ENCODE measurements around the gene METTL9.
"Not testable (repeated sequence)": the region's sequence is repeated elsewhere in the genome, so short reads cannot be mapped to it uniquely, and the experiment has no call there.

Gene METTL9

GRCh38 chr16:21610006-21610544 lies 10.7 kb downstream of the METTL9 start:
- no peak for DNase-seq (ENCODE audit: low read depth in 3 of 3)

DNA sequence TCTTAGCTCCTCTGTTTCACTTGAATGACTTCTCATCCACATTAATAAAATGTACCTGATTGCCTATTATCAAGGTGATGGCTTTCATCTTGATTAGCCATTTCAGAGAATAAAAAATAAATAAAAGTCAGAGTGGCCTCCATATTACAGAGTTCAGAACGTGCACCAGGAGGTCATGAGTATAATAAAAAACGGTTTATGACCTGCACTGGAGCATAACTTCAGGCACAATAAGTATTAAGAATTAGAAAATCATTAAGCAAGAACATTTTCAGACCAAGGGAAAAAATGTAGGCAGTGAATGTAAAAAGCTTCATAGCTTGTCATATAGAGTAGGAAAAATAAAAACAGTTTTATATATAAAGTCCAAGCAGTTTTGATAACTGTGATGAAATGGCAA lies 11.4 kb downstream of the METTL9 start:
- DNase-seq (ENCODE audit: low read depth in 3 of 3), result no peak

DNA sequence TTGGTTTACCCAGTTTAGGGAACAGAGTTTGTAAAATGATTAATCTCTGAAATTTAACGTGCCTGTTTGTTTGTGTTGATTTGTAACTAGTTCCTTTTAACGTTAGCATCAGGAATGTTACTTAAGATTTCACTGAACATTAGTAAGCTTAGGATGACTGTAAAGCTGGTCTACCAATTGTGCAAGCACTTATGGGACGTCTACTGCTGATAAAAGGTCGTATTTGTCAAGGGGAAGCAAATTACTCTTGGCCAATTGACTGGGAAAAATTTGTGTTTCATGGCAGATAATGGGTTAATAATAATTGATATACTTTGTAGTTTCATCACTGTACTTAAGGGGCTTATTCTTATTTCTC lies 11.8 kb downstream of the METTL9 start:
- no peak for DNase-seq (ENCODE audit: low read depth in 3 of 3)

DNA sequence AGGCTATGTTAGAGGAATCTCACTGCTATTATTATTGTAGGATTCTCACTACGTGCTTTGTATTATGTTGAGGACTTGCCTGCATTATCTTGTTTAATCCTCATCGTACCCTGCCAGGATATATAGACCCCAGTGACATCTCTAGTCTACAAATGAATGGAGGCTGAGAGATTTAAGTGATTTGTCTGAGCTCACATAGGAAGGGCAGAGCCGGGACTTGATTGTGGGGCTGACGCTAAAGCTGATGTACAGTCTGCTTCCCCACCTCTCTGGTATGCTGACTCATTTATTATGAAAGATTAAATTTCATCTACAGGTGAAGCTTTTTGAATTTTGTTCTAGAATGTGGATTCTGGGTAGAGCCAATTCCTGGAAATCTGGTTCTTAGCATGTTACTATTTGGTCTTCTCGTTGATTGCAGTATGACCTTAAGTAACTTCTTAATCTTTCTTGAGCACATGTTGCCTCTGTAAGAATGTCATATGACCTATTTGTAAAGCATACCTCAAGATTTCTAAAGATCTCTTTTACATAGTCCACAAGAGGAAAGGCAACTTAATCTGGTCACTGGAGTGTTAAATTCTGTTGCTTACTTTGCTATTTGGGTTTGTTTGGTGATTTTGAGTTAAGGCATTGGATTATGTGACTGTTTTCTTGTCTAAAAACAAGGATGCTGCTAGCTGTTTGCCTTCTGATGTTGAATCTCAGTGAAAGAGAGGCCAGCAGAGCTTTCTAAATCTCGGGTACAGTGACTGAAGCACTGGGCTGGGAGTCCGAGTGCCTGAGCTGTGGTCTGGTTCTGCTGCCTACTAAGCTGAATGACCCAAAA lies 12.4 kb downstream of the METTL9 start:
- DNase-seq (ENCODE audit: low read depth in 3 of 3), result no peak

GRCh38 chr16:21613361-21613760 lies 14.0 kb downstream of the METTL9 start:
- DNase-seq (ENCODE audit: low read depth in 3 of 3), result no peak

DNA sequence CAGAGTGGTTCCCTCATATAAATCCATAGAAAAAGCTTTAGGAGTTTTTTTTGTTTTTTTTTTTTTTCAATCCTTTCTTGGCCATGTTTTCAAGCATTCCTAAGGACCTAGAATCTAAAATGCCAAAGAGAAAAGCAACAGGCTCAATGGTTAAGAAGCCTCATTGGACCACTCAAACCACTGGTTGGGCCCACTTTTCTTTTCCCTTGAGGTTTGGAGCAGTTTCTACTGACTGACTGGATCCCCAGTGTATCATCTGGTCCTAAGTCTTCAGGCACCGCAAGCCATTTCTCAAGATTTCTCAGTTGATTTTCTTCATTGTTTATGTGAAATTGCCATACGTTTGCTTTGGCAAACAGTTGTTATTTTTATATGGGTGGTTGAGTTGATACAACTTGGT lies 14.4 kb downstream of the METTL9 start:
- DNase-seq (ENCODE audit: low read depth in 3 of 3), result no peak

- DNase-seq (ENCODE audit: low read depth in 3 of 3), result no peak
These were observed 15.5 kb downstream of the METTL9 start for GRCh38 chr16:21614896-21615295.

- DNase-seq (ENCODE audit: low read depth in 3 of 3), result no peak
These were observed 18.2 kb downstream of the METTL9 start for GRCh38 chr16:21617607-21618006.

GRCh38 chr16:21618281-21618680 lies 18.9 kb downstream of the METTL9 start:
- no peak for DNase-seq (ENCODE audit: low read depth in 3 of 3)

- DNase-seq (ENCODE audit: low read depth in 3 of 3), result no peak
These were observed 20.5 kb downstream of the METTL9 start for GRCh38 chr16:21619765-21620425.

- no peak for DNase-seq (ENCODE audit: low read depth in 3 of 3)
These were observed 21.2 kb downstream of the METTL9 start for GRCh38 chr16:21620592-21620991.

DNA sequence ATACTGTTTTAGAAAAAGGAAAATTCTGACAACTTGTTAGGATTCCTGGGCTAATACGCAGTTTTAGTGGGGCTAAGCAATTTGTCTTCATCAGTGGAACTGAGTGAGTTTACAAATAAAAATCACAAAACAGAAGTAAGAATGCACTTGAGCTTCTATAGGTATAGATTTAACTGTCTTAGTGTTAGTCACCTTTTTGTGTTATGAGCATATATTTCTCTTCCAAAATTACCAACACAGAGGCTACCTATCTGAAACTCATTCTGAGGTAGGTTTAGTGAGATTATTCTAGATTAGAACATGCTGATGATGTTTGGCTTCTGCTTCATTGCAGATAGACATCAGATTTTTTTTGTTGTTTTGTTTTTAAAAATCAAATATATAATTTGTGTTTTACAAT lies 23.2 kb downstream of the METTL9 start:
- DNase-seq (ENCODE audit: low read depth in 3 of 3), result no peak

DNA sequence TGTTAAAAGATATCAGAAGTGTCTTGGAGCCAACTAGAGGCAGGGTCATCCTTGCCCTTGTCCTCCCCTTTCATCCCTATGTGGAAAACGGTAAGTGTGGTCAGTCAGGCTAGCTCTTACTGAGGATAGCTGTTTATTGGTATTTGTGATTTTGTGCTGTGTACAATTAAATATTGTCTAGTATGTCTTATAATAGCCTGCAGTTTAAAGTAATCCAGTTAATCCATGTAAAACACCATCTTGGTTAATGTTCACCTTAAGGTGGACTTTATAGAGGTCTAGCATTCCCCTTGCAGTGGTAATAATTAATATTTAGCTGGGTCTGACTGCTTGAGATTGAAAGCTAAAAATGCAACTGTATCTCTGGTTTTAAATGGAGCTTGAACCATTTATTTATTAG lies 25.6 kb downstream of the METTL9 start:
- no peak for DNase-seq (ENCODE audit: low read depth in 3 of 3)

DNA sequence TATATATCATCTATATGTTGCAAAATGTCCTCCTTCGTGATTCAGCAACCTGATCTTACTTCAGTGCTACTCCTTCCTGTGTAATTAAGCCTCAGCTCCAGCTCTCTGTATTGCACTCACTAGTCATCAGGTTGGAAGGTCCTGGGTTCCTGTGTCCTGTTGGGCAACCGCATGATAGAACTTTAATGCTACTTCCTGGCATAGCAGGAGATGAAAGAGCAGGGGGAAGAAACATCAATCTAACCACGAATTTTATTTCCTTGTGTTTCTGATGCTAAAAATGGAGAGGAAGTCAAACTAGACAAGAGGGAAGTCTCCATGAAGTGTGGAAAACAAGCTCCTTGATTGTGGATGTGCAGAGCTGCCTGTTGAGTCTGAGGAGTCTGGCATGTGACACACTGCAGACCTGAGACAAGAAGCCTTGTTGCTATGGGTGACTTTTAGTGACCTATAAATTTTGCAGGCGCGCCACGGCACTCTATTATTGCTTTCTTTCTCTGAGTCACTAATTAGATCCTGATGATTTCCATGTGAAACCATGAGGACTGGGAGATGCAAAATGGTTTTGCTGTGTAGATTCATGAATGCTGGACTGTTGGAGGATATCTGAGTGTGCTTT lies 27.4 kb downstream of the METTL9 start:
- no peak for DNase-seq (ENCODE audit: low read depth in 3 of 3)

GRCh38 chr16:21628121-21628726 lies 28.8 kb downstream of the METTL9 start:
- DNase-seq (ENCODE audit: low read depth in 3 of 3), result no peak

- DNase-seq (ENCODE audit: low read depth in 3 of 3), result no peak
These were observed 29.4 kb downstream of the METTL9 start for GRCh38 chr16:21628772-21629171.

GRCh38 chr16:21629616-21630539 lies 30.5 kb downstream of the METTL9 start:
- not testable (repeated sequence) for DNase-seq (ENCODE audit: low read depth in 3 of 3)

DNA sequence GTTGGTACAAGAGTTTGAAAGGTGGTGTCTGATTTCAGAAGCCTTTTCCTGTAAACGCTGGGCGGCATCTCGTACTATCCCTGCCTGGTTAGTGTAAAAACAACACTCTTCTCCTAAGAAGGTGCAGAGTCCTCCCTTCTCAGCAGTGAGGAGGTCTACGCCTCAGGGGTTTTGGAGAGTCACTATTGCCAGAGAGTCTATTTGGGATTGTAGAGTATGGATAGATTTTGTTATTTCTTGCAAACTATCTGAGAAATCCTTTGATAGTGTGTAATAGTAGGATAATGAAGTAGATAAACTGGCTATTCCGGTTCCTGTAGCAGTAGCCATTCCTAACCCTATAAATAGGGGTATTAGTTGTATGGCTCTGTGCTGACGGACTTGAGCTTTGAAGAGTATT lies 31.5 kb downstream of the METTL9 start:
- DNase-seq (ENCODE audit: low read depth in 3 of 3), result not testable (repeated sequence)

- DNase-seq (ENCODE audit: low read depth in 3 of 3), result not testable (repeated sequence)
These were observed 32.0 kb downstream of the METTL9 start for GRCh38 chr16:21631376-21631775.

DNA sequence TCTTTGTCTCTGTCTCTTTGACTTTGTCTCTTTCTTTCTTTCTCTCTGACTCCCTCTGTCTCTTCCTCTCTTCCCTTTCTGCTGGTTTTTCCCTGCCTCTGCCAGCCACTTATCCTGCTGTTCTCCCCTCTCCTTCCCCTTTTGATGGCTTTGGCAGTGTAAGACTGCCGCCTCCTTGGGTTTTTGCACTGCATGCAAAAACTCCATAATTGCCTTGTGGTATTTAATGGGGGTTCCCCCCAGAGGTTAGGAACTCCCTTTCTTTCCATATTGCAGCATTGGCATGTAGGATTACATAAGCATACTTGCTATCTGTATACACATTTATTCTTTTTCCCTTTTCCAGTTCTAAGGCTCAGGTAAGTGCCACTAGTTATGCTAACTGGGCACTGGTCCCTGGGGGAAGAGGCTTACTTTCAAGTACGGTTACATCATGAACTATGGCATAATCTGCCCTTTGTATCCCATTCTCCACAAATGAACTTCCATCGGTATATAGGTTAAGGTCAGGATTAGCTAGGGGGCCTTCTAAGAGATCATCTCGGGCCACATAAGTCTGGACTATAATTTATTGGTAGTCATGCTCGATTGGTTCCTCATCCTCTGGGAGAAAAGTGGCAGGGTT lies 32.7 kb downstream of the METTL9 start:
- not testable (repeated sequence) for DNase-seq (ENCODE audit: low read depth in 3 of 3)

DNA sequence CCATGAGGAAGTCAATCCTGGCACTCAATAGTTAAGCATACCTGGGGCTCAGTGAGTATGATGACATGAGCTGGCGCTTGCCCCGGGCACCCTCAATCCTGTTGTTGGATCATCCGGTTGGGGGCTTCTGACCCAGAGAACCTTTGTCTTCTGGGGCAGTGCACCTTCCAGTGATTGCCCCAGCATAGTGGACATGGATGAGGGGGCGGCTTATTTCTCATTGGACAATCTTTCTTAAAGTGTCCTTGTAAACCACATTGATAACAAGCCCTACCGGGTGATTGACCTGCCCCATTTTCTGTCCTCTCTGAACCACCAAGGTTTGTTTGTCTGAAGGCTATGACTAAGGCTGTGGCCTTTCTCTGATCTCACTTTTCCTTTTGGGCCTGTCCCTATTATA lies 34.8 kb downstream of the METTL9 start:
- DNase-seq (ENCODE audit: low read depth in 3 of 3), result no peak
